H1 (cell line): ENCODE results near the gene FLT1.

ENCODE experiments used
- CBX8 ChIP-seq: fragments of 300-800, 300-1000 bp; sonication (generic); IDR thresholded peaks from 2 replicates; pipeline ENCODE4 v1.7.1; 2016; ENCODE audit warnings: low read depth, low read length, borderline replicate concordance
- CHD1 ChIP-seq: IDR thresholded peaks from 2 replicates; pipeline ENCODE4 v1.6.1; 2012; ENCODE audit warnings: low read depth, low read length, improper control_type of control experiment
- EGR1 ChIP-seq: IDR thresholded peaks from 2 replicates; pipeline ENCODE4 v1.6.1; 2011; ENCODE audit warnings: low read depth, low read length, borderline replicate concordance
- FOSL1 ChIP-seq: IDR thresholded peaks from 2 replicates; pipeline ENCODE4 v1.6.1; 2011; ENCODE audit warnings: mild to moderate bottlenecking, low read depth, low read length, moderate library complexity; ENCODE audit not compliant: insufficient read depth
- JUND ChIP-seq: IDR thresholded peaks from 2 replicates; pipeline ENCODE4 v1.6.1; 2011; ENCODE audit warnings: mild to moderate bottlenecking, improper control_type of control experiment, low read length
- KDM1A ChIP-seq: fragments of 200-600, 300-600 bp; sonication (generic); IDR thresholded peaks from 2 replicates; pipeline ENCODE4 v1.7.1; 2016; ENCODE audit warnings: mild to moderate bottlenecking, low read length, borderline replicate concordance
- POLR2A ChIP-seq, 2 experiments: IDR thresholded peaks; 1 replicate in 1 of 2; 2 replicates in 1 of 2; pipeline ENCODE4 v1.6.1; 2011; ENCODE audit warnings: low read depth in 2 of 2, low read length in 2 of 2, mild to moderate bottlenecking in 2 of 2; ENCODE audit errors: control extremely low read depth in 1 of 2
- POLR2AphosphoS5 ChIP-seq: IDR thresholded peaks from 2 replicates; pipeline ENCODE4 v1.6.1; 2011; ENCODE audit warnings: low read depth, low read length
- SIN3A ChIP-seq, 2 experiments: IDR thresholded peaks in 1 of 2; conservative IDR thresholded peaks in 1 of 2; 2 replicates each; pipeline ENCODE4 v1.6.1; 2011 to 2012; ENCODE audit warnings: low read length in 2 of 2, improper control_type of control experiment in 1 of 2, low read depth in 1 of 2, mild to moderate bottlenecking in 1 of 2
- SP1 ChIP-seq: IDR thresholded peaks from 2 replicates; pipeline ENCODE4 v1.6.1; 2011; ENCODE audit warnings: low read depth, low read length
- TAF1 ChIP-seq: IDR thresholded peaks from 2 replicates; pipeline ENCODE4 v1.6.1; 2011; ENCODE audit warnings: mild to moderate bottlenecking, low read depth, low read length
- TCF12 ChIP-seq: IDR thresholded peaks from 2 replicates; pipeline ENCODE4 v1.6.1; 2011; ENCODE audit warnings: low read depth, mild to moderate bottlenecking, low read length
- TF ChIP-seq, protein P1 (sequence below), 3 experiments: IDR thresholded peaks; 1 replicate in 2 of 3; 2 replicates in 1 of 3; pipeline versions ENCODE4 v1.5.1 to v1.6.1; 2011; ENCODE audit warnings: low read length in 3 of 3, mild to moderate bottlenecking in 3 of 3, inconsistent platforms in 2 of 3, low read depth in 1 of 3, moderate library complexity in 1 of 3; ENCODE audit not compliant: insufficient read depth in 1 of 3; ENCODE audit errors: control extremely low read depth in 1 of 3
- TF ChIP-seq, protein P2 (sequence below): IDR thresholded peaks from 2 replicates; pipeline ENCODE4 v1.6.1; 2012; ENCODE audit warnings: inconsistent platforms

DNA sequence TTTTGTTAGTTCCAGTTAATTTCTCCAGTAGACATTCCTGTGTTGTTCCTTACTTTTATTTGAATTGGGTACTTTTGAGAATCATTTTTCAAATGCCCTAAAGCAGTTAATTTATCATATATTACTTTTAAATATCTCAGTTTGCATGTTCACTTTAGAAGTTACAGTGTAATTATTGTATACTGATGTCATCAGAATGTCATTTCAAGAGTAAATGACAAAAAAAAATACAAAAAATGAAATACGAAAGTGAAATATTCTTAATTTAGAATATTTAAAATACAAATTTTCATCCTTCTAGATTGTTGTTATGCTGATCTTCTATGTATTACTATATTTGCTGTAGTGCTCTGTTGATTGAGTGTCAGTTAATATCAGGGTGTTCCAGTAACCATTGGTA lies 242.4 kb downstream of the FLT1 start:
- TF ChIP-seq POLR2A (IDR thresholded peaks at IDR 0.05; ENCODE audit: control extremely low read depth in 1 of 2, low read depth in 2 of 2, low read length in 2 of 2) (no peak), TAF1 (no peak), POLR2AphosphoS5 (no peak), EGR1 (no peak), SP1 (no peak), SIN3A (conservative IDR thresholded peaks at IDR 0.05 in 1 of 2, IDR thresholded peaks at IDR 0.05 in 1 of 2; ENCODE audit: low read depth in 1 of 2, low read length in 2 of 2) (no peak), KDM1A (no peak), FOSL1 (no peak), CBX8 (no peak), CHD1 (no peak), TCF12 (no peak), JUND (no peak)
- TF ChIP-seq, protein P1, sequence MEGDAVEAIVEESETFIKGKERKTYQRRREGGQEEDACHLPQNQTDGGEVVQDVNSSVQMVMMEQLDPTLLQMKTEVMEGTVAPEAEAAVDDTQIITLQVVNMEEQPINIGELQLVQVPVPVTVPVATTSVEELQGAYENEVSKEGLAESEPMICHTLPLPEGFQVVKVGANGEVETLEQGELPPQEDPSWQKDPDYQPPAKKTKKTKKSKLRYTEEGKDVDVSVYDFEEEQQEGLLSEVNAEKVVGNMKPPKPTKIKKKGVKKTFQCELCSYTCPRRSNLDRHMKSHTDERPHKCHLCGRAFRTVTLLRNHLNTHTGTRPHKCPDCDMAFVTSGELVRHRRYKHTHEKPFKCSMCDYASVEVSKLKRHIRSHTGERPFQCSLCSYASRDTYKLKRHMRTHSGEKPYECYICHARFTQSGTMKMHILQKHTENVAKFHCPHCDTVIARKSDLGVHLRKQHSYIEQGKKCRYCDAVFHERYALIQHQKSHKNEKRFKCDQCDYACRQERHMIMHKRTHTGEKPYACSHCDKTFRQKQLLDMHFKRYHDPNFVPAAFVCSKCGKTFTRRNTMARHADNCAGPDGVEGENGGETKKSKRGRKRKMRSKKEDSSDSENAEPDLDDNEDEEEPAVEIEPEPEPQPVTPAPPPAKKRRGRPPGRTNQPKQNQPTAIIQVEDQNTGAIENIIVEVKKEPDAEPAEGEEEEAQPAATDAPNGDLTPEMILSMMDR (IDR thresholded peaks at IDR 0.05; ENCODE audit: control extremely low read depth in 1 of 3, insufficient read depth in 1 of 3, low read depth in 1 of 3, low read length in 3 of 3) = no peak
- TF ChIP-seq, protein P2, sequence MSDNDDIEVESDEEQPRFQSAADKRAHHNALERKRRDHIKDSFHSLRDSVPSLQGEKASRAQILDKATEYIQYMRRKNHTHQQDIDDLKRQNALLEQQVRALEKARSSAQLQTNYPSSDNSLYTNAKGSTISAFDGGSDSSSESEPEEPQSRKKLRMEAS = no peak
